ENCODE data around the gene KRT75. TPM values are rescaled to one million over a fixed set of nuclear protein-coding genes. Genes with fewer than 3 reads are reported as not detected.
A peak's percentile ranks its signal among the peaks of the same experiment; 100 is the strongest.

The KRT75 gene
- total and polyA plus RNA-seq, 9 donors: not detected

DNA sequence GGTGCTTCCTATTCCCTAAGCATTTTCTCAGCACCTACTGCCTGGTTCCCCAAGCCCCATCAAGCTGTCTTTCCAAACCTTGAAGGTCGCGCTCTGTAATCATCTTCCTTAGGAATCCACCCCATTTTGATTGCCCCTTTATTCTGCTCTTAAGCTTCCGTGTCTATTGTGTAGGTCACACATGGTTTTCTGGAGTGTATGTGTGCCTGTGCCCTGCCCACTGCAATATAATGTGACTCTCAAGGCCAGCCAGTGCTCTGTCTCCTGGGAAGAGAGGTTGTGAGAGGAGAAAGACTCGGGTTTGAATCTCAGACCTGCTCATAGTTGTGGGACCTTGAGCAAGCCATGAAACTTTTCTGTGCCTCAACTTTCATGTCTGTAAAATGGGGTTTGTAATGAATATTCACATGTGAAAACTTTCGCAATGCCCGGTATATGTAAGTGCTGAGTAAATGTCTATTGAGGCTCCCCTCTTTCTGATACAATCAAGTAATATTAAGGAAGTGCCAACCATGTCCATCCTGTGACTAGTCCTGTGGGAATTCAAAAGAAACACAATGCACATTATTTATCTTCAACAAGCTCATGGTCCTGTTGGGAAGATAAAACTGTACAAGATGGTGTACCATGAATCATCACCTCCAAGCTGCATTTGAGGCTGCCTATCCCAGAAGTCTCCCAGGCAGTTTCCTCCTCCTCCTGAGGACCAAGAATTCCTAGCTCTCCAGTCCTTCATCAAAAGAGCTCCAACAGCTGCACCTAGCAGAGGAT, 774 bp upstream of the KRT75 start:
- no CpG with 5 or more reads among the region's 6 CpGs for WGBS (ENCODE audit: insufficient coverage)

DNA sequence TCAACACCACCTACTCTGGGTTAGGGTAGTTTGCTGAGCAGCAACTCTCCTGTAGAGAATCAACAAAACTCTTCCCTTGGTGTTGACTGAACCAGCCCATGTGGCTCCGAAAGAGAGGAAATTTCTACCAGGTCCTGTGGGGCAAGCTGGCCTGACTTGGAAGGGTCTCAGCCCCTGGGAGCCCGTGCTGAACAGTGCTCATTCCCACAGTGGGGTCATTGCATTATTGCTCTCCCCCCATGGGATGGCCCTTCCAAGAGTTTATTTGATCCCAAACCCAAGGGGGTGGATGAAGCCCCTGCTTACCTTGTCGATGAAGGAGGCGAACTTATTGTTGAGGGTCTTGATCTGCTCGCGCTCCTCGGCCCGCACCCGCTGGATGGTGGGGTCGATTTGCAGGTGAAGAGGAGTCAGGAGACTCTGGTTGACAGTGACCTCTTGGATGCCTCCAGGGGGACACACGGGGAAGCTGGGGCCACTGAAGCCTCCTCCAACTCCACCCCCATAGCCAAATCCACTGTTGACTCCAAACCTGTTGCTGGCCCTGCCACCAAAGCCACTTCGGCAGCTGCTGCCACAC, 580 bp downstream of the KRT75 start:
- Histone ChIP-seq H3K4me3 (ENCODE audit: low read length) (no peak overlapping the region), H3K27me3 (ENCODE audit: control insufficient read depth, insufficient read depth, low read length) (peaks cover 19% of the 10 kb centered on the region), H3K36me3 (ENCODE audit: control insufficient read depth, insufficient read depth, low read length) (no peaks in the 10 kb centered on the region), H3K27ac (ENCODE audit: low read length) (no peak overlapping the region), H3K9me3 (replicated peaks; ENCODE audit: control insufficient read depth, low read depth, low read length) (no peaks in the 10 kb centered on the region), H3K4me1 (ENCODE audit: control insufficient read depth, insufficient read depth, low read length) (no peaks in the 10 kb centered on the region)
- WGBS (ENCODE audit: insufficient coverage): 82% methylated on average over 7 of the region's 12 CpGs
- no peak for DNase-seq

More for the DNA sequence above, 774 bp upstream of the KRT75 start:
- Histone ChIP-seq H3K27me3 (ENCODE audit: control insufficient read depth, insufficient read depth, low read length) (peaks cover 14% of the 10 kb centered on the region), H3K36me3 (ENCODE audit: control insufficient read depth, insufficient read depth, low read length) (no peaks in the 10 kb centered on the region), H3K27ac (ENCODE audit: low read length) (no peak overlapping the region), H3K4me3 (ENCODE audit: low read length) (no peak overlapping the region), H3K4me1 (ENCODE audit: control insufficient read depth, insufficient read depth, low read length) (no peaks in the 10 kb centered on the region), H3K9me3 (replicated peaks; ENCODE audit: control insufficient read depth, low read depth, low read length) (no peaks in the 10 kb centered on the region)
- DNase-seq: no peak

DNA sequence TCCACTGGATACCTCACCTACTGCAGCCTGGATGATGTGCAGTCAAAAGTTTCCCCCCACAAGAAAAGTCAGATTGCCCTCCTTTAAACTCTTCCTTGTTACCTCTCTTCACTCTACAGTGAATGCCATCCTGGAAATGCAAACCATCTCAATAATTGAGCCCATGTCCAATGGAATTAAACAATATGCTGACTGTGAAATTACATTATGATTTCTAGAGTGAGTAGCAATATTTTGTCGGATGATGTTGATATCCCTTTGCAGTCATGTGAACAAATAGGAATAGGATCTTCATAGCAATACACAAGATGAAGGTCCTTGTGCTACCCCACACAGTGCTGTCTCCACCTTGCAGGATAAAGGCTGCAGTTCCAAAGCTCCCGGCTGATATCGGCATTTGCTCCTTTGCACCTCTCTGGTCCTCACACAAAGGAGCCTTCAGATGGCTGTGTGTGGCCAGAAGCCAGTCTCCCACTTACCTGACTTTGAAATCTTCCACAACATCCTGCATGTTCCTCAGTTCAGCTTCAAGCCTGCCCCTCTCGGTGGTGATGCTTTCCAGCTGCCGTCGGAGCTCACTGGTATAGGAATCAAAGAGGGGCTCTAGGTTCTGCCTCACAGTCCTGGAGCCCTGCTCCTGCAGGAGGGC, 1.5 kb downstream of the KRT75 start:
- Histone ChIP-seq H3K27me3 (ENCODE audit: control insufficient read depth, insufficient read depth, low read length) (peaks cover 19% of the 10 kb centered on the region), H3K9me3 (replicated peaks; ENCODE audit: control insufficient read depth, low read depth, low read length) (no peaks in the 10 kb centered on the region), H3K4me1 (ENCODE audit: control insufficient read depth, insufficient read depth, low read length) (no peaks in the 10 kb centered on the region), H3K36me3 (ENCODE audit: control insufficient read depth, insufficient read depth, low read length) (no peaks in the 10 kb centered on the region), H3K27ac (ENCODE audit: low read length) (no peak overlapping the region), H3K4me3 (ENCODE audit: low read length) (no peak overlapping the region)
- WGBS (ENCODE audit: insufficient coverage): 81% methylated on average over 4 of the region's 6 CpGs
- no peak for DNase-seq

DNA sequence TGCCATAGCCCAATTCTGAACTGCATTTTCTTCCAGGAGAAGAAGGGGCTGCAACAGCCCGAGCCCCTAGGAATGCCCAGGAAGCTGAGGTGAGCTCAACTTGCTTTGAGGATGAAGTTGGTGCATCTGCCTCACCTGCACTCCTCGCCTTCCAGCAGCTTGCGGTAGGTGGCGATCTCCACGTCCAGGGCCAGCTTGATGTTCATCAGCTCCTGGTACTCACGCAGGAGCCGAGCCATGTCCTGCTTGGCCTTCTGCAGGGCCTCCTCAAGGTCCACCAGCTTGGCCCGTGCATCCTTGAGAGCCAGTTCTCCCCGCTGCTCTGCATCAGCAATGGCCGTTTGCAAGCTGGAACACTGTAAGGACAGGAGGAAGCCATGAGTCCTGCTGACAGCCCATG, 6.0 kb downstream of the KRT75 start:
- H3K36me3 ChIP-seq (ENCODE audit: control insufficient read depth, insufficient read depth, low read length): no peaks in the 10 kb centered on the region
- H3K27ac ChIP-seq (ENCODE audit: low read length): no peak overlapping the region
- DNase-seq: no peak
- H3K9me3 ChIP-seq (replicated peaks; ENCODE audit: control insufficient read depth, low read depth, low read length): no peaks in the 10 kb centered on the region
- WGBS (ENCODE audit: insufficient coverage): 76% methylated on average over 10 of the region's 10 CpGs
- peaks cover 19% of the 10 kb centered on the region for H3K27me3 ChIP-seq (ENCODE audit: control insufficient read depth, insufficient read depth, low read length)
- H3K4me3 ChIP-seq (ENCODE audit: low read length): no peak overlapping the region
- peaks cover 9% of the 10 kb centered on the region for H3K4me1 ChIP-seq (ENCODE audit: control insufficient read depth, insufficient read depth, low read length)

DNA sequence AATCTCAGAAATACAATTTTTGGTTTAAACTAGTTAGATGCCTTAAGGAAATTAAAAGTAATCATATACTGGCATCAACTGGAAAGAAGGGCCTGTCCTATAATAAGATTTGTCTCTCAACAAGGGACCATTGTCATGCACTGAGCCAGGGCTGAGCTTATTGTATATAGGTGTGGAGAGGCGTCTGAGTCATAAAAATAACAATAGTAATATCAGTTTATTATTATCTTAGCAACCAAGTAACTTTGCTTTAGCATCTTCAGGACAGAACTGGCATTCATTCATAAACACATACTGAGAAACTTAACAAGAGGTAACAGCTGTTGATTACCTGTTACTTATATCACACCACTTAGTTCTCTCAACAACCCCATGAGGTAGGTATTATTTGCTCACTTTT, 7.1 kb downstream of the KRT75 start:
- Histone ChIP-seq H3K36me3 (ENCODE audit: control insufficient read depth, insufficient read depth, low read length) (no peaks in the 10 kb centered on the region), H3K27me3 (ENCODE audit: control insufficient read depth, insufficient read depth, low read length) (peaks cover 19% of the 10 kb centered on the region), H3K4me3 (ENCODE audit: low read length) (no peak overlapping the region), H3K4me1 (ENCODE audit: control insufficient read depth, insufficient read depth, low read length) (peaks cover 11% of the 10 kb centered on the region), H3K27ac (ENCODE audit: low read length) (no peak overlapping the region), H3K9me3 (replicated peaks; ENCODE audit: control insufficient read depth, low read depth, low read length) (no peaks in the 10 kb centered on the region)
- no peak for DNase-seq
- WGBS (ENCODE audit: insufficient coverage): no CpG with 5 or more reads among the region's 1 CpG

DNA sequence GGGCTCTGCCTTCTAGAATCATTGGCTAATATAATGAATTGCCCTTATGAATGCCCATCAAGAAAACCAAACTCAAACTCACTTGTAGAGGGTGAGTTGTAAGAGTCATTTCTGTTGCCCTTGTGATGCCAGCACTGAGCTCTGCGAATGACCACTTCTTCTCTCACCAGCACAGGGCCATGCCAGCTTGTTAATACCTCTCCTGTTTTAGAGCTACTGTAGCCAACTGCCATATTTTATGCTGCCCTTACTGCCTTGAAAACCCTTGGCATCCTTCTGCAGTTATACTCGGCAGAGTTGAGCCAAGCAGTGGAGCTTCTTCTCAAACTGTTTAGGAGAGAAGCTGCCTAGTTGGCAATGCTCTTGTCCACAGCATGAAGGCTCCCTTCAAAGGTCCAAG, 8.1 kb downstream of the KRT75 start:
- no peak for DNase-seq
- 89% methylated on average over 2 of the region's 2 CpGs for WGBS (ENCODE audit: insufficient coverage)
- H3K27me3 ChIP-seq (ENCODE audit: control insufficient read depth, insufficient read depth, low read length): peaks cover 15% of the 10 kb centered on the region

DNA sequence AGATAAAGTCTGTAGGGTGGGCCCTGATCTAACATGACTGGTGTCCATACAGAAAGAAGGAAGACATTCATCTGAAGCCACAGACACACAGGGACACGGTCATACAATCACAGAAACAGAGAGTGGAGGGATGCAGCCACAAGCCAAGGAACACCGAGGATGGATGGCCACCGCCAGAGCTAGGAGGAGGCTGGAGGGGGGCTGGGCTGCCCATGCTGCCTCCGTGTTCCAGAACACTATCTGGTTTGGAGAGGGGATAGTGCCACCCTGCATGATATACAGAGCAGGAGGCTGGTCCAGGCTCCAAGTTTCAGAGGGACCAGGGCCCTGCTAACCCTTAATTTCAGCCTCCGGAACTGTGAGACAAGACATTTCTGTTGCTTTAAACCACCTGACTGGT, 8.7 kb downstream of the KRT75 start:
- Histone ChIP-seq H3K9me3 (replicated peaks; ENCODE audit: control insufficient read depth, low read depth, low read length) (no peaks in the 10 kb centered on the region), H3K27ac (ENCODE audit: low read length) (no peak overlapping the region), H3K27me3 (ENCODE audit: control insufficient read depth, insufficient read depth, low read length) (peaks cover 12% of the 10 kb centered on the region), H3K4me3 (ENCODE audit: low read length) (no peak overlapping the region), H3K36me3 (ENCODE audit: control insufficient read depth, insufficient read depth, low read length) (no peaks in the 10 kb centered on the region), H3K4me1 (ENCODE audit: control insufficient read depth, insufficient read depth, low read length) (peaks cover 11% of the 10 kb centered on the region)
- no peak for DNase-seq
- WGBS (ENCODE audit: insufficient coverage): 83% methylated on average over 5 of the region's 5 CpGs

More for the DNA sequence above, 8.1 kb downstream of the KRT75 start:
- Histone ChIP-seq H3K36me3 (ENCODE audit: control insufficient read depth, insufficient read depth, low read length) (no peaks in the 10 kb centered on the region), H3K4me1 (ENCODE audit: control insufficient read depth, insufficient read depth, low read length) (peaks cover 11% of the 10 kb centered on the region), H3K27ac (ENCODE audit: low read length) (no peak overlapping the region), H3K9me3 (replicated peaks; ENCODE audit: control insufficient read depth, low read depth, low read length) (no peaks in the 10 kb centered on the region), H3K4me3 (ENCODE audit: low read length) (no peak overlapping the region)

DNA sequence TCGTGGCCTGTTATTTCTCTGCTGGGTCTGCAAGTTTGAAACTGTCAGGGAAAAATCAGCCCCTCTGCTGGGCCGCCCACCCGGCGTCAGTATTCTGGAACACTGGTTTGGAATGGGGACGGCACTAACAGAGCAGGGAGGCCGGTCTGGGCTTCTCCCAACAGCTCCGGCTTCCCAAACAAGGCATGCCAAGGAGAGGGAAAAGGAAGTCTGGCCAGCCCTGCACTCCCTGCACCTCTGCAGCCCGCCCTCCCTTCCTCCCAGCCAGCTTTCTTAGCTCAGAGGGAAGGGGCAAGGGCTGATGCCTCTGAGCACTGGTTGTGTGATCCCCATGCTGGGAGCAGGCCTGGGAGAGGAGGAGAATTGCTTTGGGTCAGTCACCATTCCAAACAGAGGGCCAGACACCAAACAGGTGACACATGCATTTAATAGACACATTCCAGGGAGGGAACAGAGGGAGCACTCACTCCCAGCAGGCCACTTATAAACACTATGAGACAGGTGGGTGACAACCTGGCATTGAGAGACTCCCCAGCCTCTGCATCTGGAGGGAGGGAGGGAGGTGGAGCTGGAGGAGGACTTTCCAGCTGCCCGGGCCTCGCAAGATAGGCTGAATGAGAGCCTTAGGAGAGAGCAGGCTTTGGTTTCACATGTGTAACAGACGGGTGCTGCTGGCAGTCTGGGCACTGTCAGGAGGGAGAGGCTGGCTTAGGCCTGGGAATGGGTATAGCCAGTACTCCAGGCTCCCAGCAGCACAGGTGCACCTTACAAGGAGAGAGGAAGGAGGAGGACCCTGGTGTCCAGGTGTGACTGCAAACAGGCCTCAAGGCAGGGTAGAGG, 10.3 kb downstream of the KRT75 start:
- peak; percentile 39 for DNase-seq
- H3K4me1 ChIP-seq (ENCODE audit: control insufficient read depth, insufficient read depth, low read length): peaks cover 11% of the 10 kb centered on the region
- WGBS (ENCODE audit: insufficient coverage): 38% methylated on average over 10 of the region's 11 CpGs
- no peak overlapping the region for H3K4me3 ChIP-seq (ENCODE audit: low read length)
- no peak overlapping the region for H3K27ac ChIP-seq (ENCODE audit: low read length)
- H3K27me3 ChIP-seq (ENCODE audit: control insufficient read depth, insufficient read depth, low read length): peaks cover 6% of the 10 kb centered on the region
- H3K9me3 ChIP-seq (replicated peaks; ENCODE audit: control insufficient read depth, low read depth, low read length): no peaks in the 10 kb centered on the region
- H3K36me3 ChIP-seq (ENCODE audit: control insufficient read depth, insufficient read depth, low read length): no peaks in the 10 kb centered on the region

DNA sequence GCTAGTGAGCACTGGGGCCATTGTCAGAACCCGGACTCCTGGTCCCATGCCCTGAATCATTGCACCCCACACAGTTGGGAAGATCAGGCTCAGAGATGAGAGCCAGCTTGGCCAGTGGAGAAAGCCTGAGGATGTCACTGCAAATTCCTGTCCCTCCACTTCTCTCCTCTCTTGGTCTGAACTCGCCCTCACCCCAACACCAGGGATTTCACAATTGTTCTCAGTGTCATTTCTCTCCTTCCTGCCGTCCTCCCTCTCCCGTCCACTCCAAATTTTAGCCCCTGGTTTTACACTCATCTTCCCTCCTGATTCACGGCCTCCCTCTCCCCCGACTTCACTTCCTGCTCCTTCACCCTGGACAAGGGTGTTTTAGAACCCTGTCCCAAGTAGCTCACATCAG, 11.1 kb downstream of the KRT75 start:
- H3K9me3 ChIP-seq (replicated peaks; ENCODE audit: control insufficient read depth, low read depth, low read length): no peaks in the 10 kb centered on the region
- peaks cover 6% of the 10 kb centered on the region for H3K27me3 ChIP-seq (ENCODE audit: control insufficient read depth, insufficient read depth, low read length)
- no peak overlapping the region for H3K4me3 ChIP-seq (ENCODE audit: low read length)
- no peak overlapping the region for H3K27ac ChIP-seq (ENCODE audit: low read length)
- no peaks in the 10 kb centered on the region for H3K36me3 ChIP-seq (ENCODE audit: control insufficient read depth, insufficient read depth, low read length)
- no peak for DNase-seq
- WGBS (ENCODE audit: insufficient coverage): 40% methylated on average over 5 of the region's 6 CpGs
- peaks cover 11% of the 10 kb centered on the region for H3K4me1 ChIP-seq (ENCODE audit: control insufficient read depth, insufficient read depth, low read length)

DNA sequence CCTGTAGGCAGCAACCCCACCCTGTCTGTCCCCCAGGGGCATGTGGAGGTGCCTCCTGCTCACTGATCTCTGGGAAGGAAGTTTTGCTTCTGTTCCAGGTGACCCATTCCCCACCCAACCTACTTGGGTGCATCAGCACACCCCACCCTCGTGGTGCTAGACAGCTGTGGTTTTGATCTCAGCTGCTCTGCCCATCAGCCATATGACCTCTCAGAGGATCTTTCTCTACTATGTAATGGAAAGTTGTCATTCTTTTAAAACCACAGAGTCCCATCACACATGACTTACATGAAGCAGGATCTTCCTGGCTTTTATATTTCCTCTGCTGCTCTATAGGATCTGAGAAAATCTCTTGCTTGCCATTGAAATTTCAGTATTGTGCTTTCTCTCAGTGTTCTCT, 14.5 kb downstream of the KRT75 start:
- H3K27ac ChIP-seq (ENCODE audit: low read length): no peak overlapping the region
- no peak overlapping the region for H3K4me3 ChIP-seq (ENCODE audit: low read length)
- peaks cover 2% of the 10 kb centered on the region for H3K27me3 ChIP-seq (ENCODE audit: control insufficient read depth, insufficient read depth, low read length)
- peak; percentile 38 for DNase-seq
- no peaks in the 10 kb centered on the region for H3K36me3 ChIP-seq (ENCODE audit: control insufficient read depth, insufficient read depth, low read length)
- no CpG with 5 or more reads among the region's 1 CpG for WGBS (ENCODE audit: insufficient coverage)
- H3K4me1 ChIP-seq (ENCODE audit: control insufficient read depth, insufficient read depth, low read length): peaks cover 16% of the 10 kb centered on the region
- no peaks in the 10 kb centered on the region for H3K9me3 ChIP-seq (replicated peaks; ENCODE audit: control insufficient read depth, low read depth, low read length)

All from muscle of leg (tissue), 11 donors.